Thymus (tissue), 11 donors: ENCODE measurements around the gene PODN. TPM values are rescaled to one million over a fixed set of nuclear protein-coding genes. Genes with fewer than 3 reads are reported as not detected.

ENCODE experiments used
- DNase-seq, 9 donors: peaks; one replicate each; pipeline ENCODE4 v3.0.0-alpha.2; 2013; ENCODE audit warnings: low spot score in 9 of 9, low read depth in 6 of 9, missing footprints in 1 of 9
- H3K27ac ChIP-seq, 2 donors: one replicate each; pipeline ENCODE4 v1.5.1; 2013; ENCODE audit warnings: control low read depth in 1 of 2, low read depth in 1 of 2, low read length in 1 of 2, mild to moderate bottlenecking in 1 of 2, moderate library complexity in 1 of 2
- H3K27me3 ChIP-seq, 2 donors: one replicate each; pipeline ENCODE4 v1.5.1; 2013; ENCODE audit warnings: low read length in 1 of 2; ENCODE audit not compliant: control insufficient read depth in 2 of 2, insufficient read depth in 1 of 2
- H3K36me3 ChIP-seq, 2 donors: one replicate each; pipeline ENCODE4 v1.5.1; 2013; ENCODE audit warnings: low read length in 1 of 2, mild to moderate bottlenecking in 1 of 2, moderate library complexity in 1 of 2; ENCODE audit not compliant: control insufficient read depth in 2 of 2, insufficient read depth in 2 of 2
- H3K4me1 ChIP-seq, 2 donors: one replicate each; pipeline ENCODE4 v1.5.1; 2013; ENCODE audit warnings: low read length in 2 of 2; ENCODE audit not compliant: control insufficient read depth in 2 of 2, insufficient read depth in 2 of 2
- H3K4me3 ChIP-seq, 2 donors: one replicate each; pipeline ENCODE4 v1.5.1; 2013; ENCODE audit warnings: low read length in 2 of 2, control low read depth in 1 of 2, mild to moderate bottlenecking in 1 of 2
- H3K9me3 ChIP-seq, 2 donors: one replicate each; pipeline ENCODE4 v1.5.1; 2013; ENCODE audit warnings: low read length in 1 of 2, mild to moderate bottlenecking in 1 of 2; ENCODE audit not compliant: control insufficient read depth in 2 of 2, insufficient read depth in 1 of 2
- WGBS: extraction: QIAGEN DNeasy Blood & Tissue Kit; methylation state at CpG from one replicate; pipeline ENCODE4 v1.1.7; 2013; 5-methylcytosine and 5-hydroxymethylcytosine counted together
- polyA plus RNA-seq: library from polyadenylated mRNA; stranded (reverse); fragments of 200-250 nt; gene quantifications from one replicate; pipeline ENCODE4 v1.2.3, GENCODE V29; 2013
- total RNA-seq: library from RNA; stranded (reverse); fragments of 120-200 nt; gene quantifications from one replicate; pipeline ENCODE4 v1.2.4, GENCODE V29; 2013
- donor health status: healthy.

PODN gene
- total and polyA plus RNA-seq, 2 donors: 1.4 to 4.8 TPM

DNA sequence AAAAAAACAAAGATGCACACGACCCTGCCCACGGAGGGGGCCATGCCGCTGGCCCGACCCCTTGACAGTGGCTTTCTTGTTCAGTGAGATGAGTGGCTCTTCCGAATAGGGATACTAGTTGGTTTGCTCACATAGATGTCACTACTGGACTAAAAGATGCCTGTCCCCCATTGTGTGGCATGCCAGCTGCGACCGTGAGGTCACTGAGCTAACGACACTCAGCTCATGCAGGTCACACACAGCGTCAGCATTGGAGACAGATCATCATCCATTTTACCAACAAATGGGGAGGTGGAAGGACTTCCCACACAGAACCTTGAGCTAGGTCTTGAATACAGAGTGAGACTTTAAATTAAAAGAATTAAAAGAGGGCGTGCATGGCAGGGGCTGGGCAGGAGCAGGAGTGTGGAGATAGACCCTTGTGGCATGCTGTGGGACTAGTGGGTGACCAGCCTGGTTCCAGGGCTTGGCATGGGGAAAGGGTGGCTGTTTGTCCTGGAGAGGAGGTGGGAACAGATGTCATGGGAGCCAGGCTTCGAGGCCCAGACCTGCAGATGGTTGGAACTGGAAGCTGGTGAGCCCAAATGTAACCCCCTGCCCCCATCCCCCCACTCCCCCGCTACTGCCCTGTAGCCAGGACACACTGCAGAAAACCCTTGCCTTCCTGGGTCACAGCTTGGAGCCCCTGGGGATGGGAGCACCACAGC, 68.0 kb downstream of the PODN start:
- no peak for DNase-seq
- Histone ChIP-seq H3K4me3 (no peak overlapping the region), H3K27ac (no peak overlapping the region), H3K36me3 (no peaks in the 10 kb centered on the region), H3K27me3 (peaks cover 0 to 2% of the 10 kb centered on the region in 2 donors), H3K9me3 (no peaks in the 10 kb centered on the region), H3K4me1 (peaks cover 0 to 10% of the 10 kb centered on the region in 2 donors)
- 89% methylated on average over 12 of the region's 12 CpGs for WGBS

DNA sequence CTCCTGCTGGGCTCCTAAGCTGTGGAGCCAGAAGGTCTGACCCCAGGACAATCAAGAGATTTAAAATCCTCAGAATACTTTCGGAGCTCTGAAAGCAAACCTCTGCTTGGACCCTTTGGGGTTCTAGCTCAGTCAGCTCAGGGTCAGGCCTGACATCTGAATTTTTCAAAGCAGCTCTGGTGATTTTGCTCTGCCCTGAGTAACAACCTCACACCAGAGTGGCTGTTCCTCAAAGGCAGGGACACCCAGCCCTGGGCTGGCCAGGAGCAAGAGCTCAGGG, 68.5 kb downstream of the PODN start:
- Histone ChIP-seq H3K9me3 (no peaks in the 10 kb centered on the region), H3K4me1 (peaks cover 0 to 12% of the 10 kb centered on the region in 2 donors), H3K27me3 (peaks cover 0 to under 1% of the 10 kb centered on the region in 2 donors), H3K36me3 (no peaks in the 10 kb centered on the region), H3K4me3 (no peak overlapping the region), H3K27ac (no peak overlapping the region)
- WGBS: 98% methylated on average over 1 of the region's 1 CpG
- no peak for DNase-seq

DNA sequence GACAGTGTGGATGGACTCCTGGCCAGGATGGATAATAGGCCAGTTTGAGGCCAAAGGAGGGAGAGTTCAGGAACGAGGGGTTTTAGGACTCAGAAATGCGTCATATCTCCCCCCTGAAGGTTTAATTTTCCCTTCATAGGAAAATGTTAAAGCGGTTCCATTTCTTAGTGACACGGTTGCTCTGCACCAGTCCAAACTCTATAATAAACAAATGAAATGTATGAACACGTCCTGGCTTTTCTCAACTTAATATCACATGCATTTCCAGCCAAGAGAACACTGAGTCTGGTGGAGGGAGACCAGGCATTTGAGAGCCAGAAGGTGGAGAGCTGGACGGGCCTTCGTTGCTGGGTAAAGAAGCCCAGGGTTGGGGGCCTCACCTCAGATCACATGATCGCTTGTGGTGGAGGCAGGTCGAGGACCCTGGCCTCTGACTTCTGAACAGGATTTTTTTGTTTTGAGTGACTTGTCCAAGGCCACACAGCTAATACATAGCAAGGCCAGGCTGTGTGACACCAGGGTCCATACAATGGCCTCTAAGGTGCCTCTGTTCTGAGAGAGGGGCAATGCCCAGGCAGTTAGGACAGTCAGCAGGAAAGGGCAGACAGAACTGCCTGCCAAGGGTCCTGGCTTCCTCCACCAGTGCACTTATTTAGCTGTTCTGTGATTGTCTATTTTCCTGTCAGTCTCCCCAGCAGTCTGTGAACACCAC, 69.0 kb downstream of the PODN start:
- 94% methylated on average over 9 of the region's 9 CpGs for WGBS
- H3K36me3 ChIP-seq: no peaks in the 10 kb centered on the region
- no peak overlapping the region for H3K4me3 ChIP-seq
- peaks cover 0 to 12% of the 10 kb centered on the region in 2 donors for H3K4me1 ChIP-seq
- H3K9me3 ChIP-seq: no peaks in the 10 kb centered on the region
- no peak for DNase-seq
- no peak overlapping the region for H3K27ac ChIP-seq
- H3K27me3 ChIP-seq: no peaks in the 10 kb centered on the region

DNA sequence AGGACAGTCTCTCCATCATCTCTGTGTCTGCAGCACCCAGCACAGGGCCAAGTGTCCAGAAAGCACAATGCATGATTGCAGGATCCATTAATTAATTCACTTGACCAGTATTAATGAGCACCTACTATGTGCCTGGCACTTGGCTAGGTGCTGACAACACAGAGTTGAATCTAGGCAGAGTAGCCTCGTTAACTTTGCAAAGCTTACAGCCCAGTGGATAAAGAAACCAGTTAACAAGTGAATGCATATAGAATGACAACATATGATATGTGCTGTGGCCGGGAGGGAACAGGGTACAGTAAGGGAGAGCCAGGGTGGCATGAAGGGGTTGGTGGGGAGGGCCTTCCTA, 69.6 kb downstream of the PODN start:
- Histone ChIP-seq H3K27ac (no peak overlapping the region), H3K36me3 (no peaks in the 10 kb centered on the region), H3K4me3 (no peak overlapping the region), H3K9me3 (no peaks in the 10 kb centered on the region), H3K4me1 (peaks cover 0 to 12% of the 10 kb centered on the region in 2 donors), H3K27me3 (no peaks in the 10 kb centered on the region)
- DNase-seq: no peak
- 98% methylated on average over 2 of the region's 2 CpGs for WGBS

DNA sequence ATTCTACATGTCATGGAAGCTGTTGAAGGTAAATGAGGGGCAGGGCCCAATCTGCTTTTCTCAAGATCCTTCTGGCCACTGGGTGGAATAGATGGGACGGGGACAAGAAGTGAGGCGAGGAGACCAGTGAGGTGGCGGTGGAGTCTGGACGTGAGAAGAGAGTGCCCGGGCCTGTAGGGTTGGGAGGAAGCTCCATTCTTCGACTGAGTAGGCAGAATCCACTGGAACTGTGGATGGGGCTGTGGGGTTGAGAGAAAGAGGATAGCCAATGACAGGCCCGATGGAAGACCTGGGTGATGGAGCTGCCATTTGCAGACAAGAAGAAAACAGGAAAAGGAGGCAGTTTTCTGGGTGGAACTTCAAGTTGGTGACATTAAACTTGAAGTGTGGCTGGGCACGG, 70.2 kb downstream of the PODN start:
- WGBS: 93% methylated on average over 8 of the region's 8 CpGs
- Histone ChIP-seq H3K27ac (no peak overlapping the region), H3K36me3 (no peaks in the 10 kb centered on the region), H3K4me3 (no peak overlapping the region), H3K4me1 (peaks cover 0 to 11% of the 10 kb centered on the region in 2 donors), H3K27me3 (no peaks in the 10 kb centered on the region), H3K9me3 (no peaks in the 10 kb centered on the region)
- DNase-seq: no peak

DNA sequence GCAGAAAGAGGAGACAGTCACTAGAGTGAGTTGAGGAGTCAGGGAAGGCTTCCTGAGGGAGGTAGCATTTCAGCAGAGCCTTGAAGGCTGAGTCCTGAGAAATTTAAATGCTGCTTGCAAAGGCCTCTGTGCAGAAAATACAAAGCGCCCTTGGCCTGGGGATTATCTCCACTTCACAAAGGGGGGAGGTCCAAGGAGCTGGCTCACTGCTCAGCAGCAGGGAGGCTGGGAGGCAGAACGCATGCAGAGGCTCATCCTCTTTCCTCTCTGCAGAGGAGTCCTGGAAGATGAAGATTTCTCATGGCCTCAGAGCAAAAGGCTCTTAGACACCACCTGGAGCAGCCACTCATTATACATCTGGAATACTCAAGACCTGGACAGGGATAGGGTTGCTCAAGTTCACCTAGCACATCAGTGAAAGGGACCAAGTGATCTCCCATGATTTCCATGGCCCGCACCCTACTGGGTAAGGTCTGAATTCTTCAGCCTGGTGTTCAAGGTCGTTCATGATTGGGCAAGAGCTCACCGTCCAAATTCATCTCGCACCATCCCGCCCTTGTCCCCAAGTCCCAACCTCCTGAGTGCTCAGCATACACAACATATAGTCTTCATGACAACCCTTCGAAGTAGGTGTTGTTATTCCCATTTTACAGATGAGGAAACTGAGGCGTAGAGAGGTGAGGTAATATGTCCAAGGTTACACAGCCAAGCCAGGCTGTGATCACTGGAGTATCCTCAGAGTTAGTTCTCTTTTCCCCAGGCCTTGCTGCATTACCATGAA, 71.4 kb downstream of the PODN start:
- no peak for DNase-seq
- no peak overlapping the region for H3K4me3 ChIP-seq
- H3K9me3 ChIP-seq: peaks cover 0 to 3% of the 10 kb centered on the region in 2 donors
- peaks cover 0 to 2% of the 10 kb centered on the region in 2 donors for H3K4me1 ChIP-seq
- no peaks in the 10 kb centered on the region for H3K27me3 ChIP-seq
- H3K27ac ChIP-seq: no peak overlapping the region
- whole genome bisulfite sequencing: 85% methylated on average over 9 of the region's 9 CpGs
- no peaks in the 10 kb centered on the region for H3K36me3 ChIP-seq

DNA sequence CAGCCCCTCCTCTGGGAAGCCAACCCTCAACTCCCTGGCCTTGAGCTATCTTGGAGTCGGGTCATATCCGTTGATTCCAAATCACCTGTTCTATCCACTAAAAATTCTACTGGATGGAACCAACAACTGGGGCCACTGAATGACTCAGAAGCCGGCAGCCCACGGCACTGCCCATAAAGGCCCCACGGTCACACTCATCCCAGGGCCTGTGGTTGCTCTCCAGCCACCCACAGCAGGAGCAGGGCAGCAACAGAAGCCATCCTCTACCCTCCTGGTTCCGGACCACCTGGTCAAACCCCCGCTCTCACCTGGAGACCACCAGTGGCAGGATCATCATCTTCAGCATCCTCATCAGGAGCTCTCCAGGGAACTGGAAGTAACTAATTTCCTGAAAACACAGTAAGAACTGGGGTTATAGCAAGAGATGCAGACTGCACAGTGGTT, 72.1 kb downstream of the PODN start:
- DNase-seq: no peak
- Histone ChIP-seq H3K4me1 (peaks cover 0 to 2% of the 10 kb centered on the region in 2 donors), H3K4me3 (no peak overlapping the region), H3K27ac (no peak overlapping the region), H3K27me3 (no peaks in the 10 kb centered on the region), H3K36me3 (no peaks in the 10 kb centered on the region), H3K9me3 (peaks cover 0 to 3% of the 10 kb centered on the region in 2 donors)
- WGBS: 98% methylated on average over 7 of the region's 7 CpGs
